MM.1S (cell line): ENCODE measurements around the gene VRK2.

Source experiments
- DNase-seq: peaks from one replicate; pipeline ENCODE4 v3.0.0-alpha.2; 2015
- H2AFZ ChIP-seq: fragments of 300-600 bp; sonication (generic); 2 replicates; pipeline ENCODE4 v1.6.0; 2016; ENCODE audit warnings: antibody characterized with exemption, low read length
- H3F3A ChIP-seq: fragments of 300-600 bp; sonication (generic); 2 replicates; pipeline ENCODE4 v1.6.1; 2016; ENCODE audit warnings: mild to moderate bottlenecking, antibody characterized with exemption, low read length, moderate library complexity, mixed read lengths; ENCODE audit not compliant: insufficient read depth
- H3K27ac ChIP-seq: fragments of 300-600 bp; sonication (generic); 2 replicates; pipeline ENCODE4 v1.5.1; 2016; ENCODE audit warnings: mild to moderate bottlenecking, low read length
- H3K27me3 ChIP-seq: fragments of 300-600 bp; sonication (generic); replicated peaks from 2 replicates; pipeline ENCODE4 v1.6.0; 2016; ENCODE audit warnings: low read length; ENCODE audit not compliant: insufficient read depth
- H3K36me3 ChIP-seq: fragments of 300-600 bp; sonication (generic); replicated peaks from 2 replicates; pipeline ENCODE4 v1.6.1; 2016; ENCODE audit warnings: mild to moderate bottlenecking, low read length, mixed read lengths; ENCODE audit not compliant: insufficient read depth
- H3K4me1 ChIP-seq: fragments of 300-600 bp; sonication (generic); 2 replicates; pipeline ENCODE4 v1.6.1; 2016; ENCODE audit warnings: low read length, mixed read lengths
- H3K4me2 ChIP-seq: fragments of 300-600 bp; sonication (generic); 2 replicates; pipeline ENCODE4 v1.6.0; 2016; ENCODE audit warnings: low read depth, low read length
- H3K4me3 ChIP-seq: fragments of 300-600 bp; sonication (generic); 2 replicates; pipeline ENCODE4 v1.5.1; 2016; ENCODE audit warnings: low read length, mixed read lengths
- H3K79me2 ChIP-seq: fragments of 300-600 bp; sonication (generic); 2 replicates; pipeline ENCODE4 v1.6.1; 2016; ENCODE audit warnings: mixed run types, low read length, mixed read lengths
- H3K9ac ChIP-seq: fragments of 300-600 bp; sonication (generic); 2 replicates; pipeline ENCODE4 v1.6.1; 2016; ENCODE audit warnings: low read length, mixed read lengths
- H3K9me2 ChIP-seq: fragments of 300-600 bp; sonication (generic); replicated peaks from 2 replicates; pipeline ENCODE4 v1.6.1; 2016; ENCODE audit warnings: mild to moderate bottlenecking, low read length, mixed read lengths; ENCODE audit not compliant: insufficient read depth
- H3K9me3 ChIP-seq: fragments of 300-600 bp; sonication (generic); replicated peaks from 2 replicates; pipeline ENCODE4 v1.6.1; 2016; ENCODE audit warnings: mild to moderate bottlenecking, low read length, mixed read lengths; ENCODE audit not compliant: insufficient read depth
- H4K20me1 ChIP-seq: fragments of 300-600 bp; sonication (generic); 2 replicates; pipeline ENCODE4 v1.6.1; 2016; ENCODE audit warnings: mild to moderate bottlenecking, low read length, moderate library complexity, mixed read lengths; ENCODE audit not compliant: insufficient read depth
- EZH2 ChIP-seq: fragments of 300-600 bp; sonication (generic); optimal IDR thresholded peaks from 2 replicates; pipeline ENCODE3; 2017; ENCODE audit warnings: low read depth, mild to moderate bottlenecking, antibody characterized with exemption, low read length, mixed read lengths
- EZH2phosphoT487 ChIP-seq: fragments of 300-600 bp; sonication (generic); IDR thresholded peaks from 2 replicates; pipeline ENCODE4 v1.6.1; 2018; ENCODE audit warnings: antibody characterized with exemption, low read length
- TF ChIP-seq, protein P1 (sequence below): fragments of 300-600 bp; sonication (generic); IDR thresholded peaks from 2 replicates; pipeline ENCODE4 v1.5.1; 2016; ENCODE audit warnings: antibody characterized with exemption, low read length, mixed read lengths

The VRK2 gene

DNA sequence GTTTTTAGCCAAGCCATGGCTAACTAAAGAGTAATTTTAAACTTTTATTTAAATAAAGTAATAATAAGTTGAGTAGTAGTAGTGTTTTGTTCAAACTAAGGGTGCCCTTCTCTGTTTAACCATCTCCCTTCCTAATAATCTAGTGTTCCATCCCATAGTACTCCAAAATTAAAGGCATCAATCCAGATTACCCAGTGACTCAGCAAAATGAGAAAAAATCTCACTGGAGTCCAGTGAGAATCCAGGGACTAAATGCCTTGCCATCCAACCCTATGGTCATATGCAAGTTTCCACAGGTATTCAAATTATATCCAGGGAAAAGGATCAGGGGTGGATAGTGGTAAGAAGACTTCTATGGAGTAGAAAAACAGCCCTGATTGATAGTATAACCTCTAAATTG is 19.6 kb upstream of the VRK2 start:
- no peak overlapping the region for H3K27ac ChIP-seq
- H3K27me3 ChIP-seq, result no peaks in the 10 kb centered on the region
- H2AFZ ChIP-seq, result no peak overlapping the region
- no peaks in the 10 kb centered on the region for H3F3A ChIP-seq
- H3K9ac ChIP-seq, result no peak overlapping the region
- no peaks in the 10 kb centered on the region for H3K9me3 ChIP-seq
- no peaks in the 10 kb centered on the region for H3K79me2 ChIP-seq
- DNase-seq, result no peak
- H3K36me3 ChIP-seq, result no peaks in the 10 kb centered on the region
- H3K4me3 ChIP-seq, result no peak overlapping the region
- H3K9me2 ChIP-seq, result no peaks in the 10 kb centered on the region
- TF ChIP-seq, protein P1, sequence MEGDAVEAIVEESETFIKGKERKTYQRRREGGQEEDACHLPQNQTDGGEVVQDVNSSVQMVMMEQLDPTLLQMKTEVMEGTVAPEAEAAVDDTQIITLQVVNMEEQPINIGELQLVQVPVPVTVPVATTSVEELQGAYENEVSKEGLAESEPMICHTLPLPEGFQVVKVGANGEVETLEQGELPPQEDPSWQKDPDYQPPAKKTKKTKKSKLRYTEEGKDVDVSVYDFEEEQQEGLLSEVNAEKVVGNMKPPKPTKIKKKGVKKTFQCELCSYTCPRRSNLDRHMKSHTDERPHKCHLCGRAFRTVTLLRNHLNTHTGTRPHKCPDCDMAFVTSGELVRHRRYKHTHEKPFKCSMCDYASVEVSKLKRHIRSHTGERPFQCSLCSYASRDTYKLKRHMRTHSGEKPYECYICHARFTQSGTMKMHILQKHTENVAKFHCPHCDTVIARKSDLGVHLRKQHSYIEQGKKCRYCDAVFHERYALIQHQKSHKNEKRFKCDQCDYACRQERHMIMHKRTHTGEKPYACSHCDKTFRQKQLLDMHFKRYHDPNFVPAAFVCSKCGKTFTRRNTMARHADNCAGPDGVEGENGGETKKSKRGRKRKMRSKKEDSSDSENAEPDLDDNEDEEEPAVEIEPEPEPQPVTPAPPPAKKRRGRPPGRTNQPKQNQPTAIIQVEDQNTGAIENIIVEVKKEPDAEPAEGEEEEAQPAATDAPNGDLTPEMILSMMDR, result no peak
- TF ChIP-seq EZH2, result no peak
- TF ChIP-seq EZH2phosphoT487, result no peak
- no peaks in the 10 kb centered on the region; the same call in 1 of the 2 replicates for H3K4me1 ChIP-seq
- no peaks in the 10 kb centered on the region for H4K20me1 ChIP-seq
- H3K4me2 ChIP-seq, result no peak overlapping the region

DNA sequence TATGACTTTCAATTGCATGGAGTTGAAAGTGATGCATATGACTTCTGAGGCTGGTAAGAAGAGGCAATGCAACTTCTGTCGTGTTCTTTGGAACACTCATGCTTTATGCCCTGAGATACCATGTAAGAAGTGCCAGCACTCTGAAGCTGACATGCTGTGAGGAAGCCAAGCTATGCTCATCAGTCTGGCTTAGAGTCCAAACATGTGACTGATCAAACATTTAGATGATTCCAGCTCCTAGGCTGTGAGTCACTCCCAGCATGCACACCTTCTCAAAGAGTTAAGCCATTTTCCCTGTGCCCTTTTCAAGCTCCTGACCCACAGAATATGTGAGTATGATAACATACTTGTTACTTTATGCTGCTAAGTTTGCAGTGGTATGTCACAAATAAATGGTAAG is 15.8 kb upstream of the VRK2 start:
- Histone ChIP-seq H3K4me2 (no peak overlapping the region), H3K79me2 (no peaks in the 10 kb centered on the region)
- TF ChIP-seq, protein P1, result no peak
- TF ChIP-seq EZH2, result no peak
- no peak for TF ChIP-seq EZH2phosphoT487

DNA sequence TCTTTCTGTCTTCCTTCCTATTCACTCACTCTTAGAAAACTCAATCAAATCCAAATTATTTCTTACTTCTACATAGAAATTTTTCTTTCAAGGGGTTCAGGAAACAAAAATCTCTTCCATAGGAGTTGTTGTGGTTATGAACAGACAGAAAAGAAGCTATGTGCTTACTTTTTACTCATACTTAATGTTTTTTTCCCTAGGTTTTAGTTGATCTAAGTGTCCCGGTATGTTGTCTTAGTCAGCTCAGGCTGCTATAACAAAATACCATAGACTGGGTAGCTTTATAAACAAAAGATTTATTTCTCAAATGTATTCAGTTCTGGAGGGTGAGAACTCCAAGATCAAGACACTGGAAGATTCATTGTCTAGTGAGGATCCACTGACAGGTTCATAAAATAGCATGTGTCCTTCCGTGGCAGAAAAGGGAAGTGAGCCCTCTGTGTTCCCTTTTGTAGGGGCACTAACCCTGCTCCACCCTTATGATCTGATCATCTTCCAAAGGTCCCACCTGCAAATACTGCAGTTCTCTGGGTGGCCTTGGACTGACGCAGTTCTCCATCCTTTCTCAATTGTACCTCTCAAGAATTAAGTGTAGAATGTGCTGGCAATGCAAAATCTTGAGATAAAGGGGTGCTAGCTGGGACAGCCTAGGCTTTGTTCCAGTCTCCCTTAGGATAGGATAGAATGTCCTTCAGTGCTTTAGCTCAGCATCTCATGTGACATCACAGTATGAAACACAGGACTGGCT is 14.4 kb upstream of the VRK2 start:
- no peaks in the 10 kb centered on the region for H3K79me2 ChIP-seq
- H3K9me2 ChIP-seq, result no peaks in the 10 kb centered on the region
- no peak for DNase-seq
- H3K9me3 ChIP-seq, result no peaks in the 10 kb centered on the region
- H3K27ac ChIP-seq, result no peak overlapping the region
- no peak overlapping the region for H2AFZ ChIP-seq
- H3K9ac ChIP-seq, result no peak overlapping the region
- H3K27me3 ChIP-seq, result no peaks in the 10 kb centered on the region
- no peaks in the 10 kb centered on the region for H3K36me3 ChIP-seq
- no peaks in the 10 kb centered on the region for H3F3A ChIP-seq
- H4K20me1 ChIP-seq, result no peaks in the 10 kb centered on the region
- H3K4me3 ChIP-seq, result no peak overlapping the region
- H3K4me1 ChIP-seq, result no peaks in the 10 kb centered on the region
- TF ChIP-seq EZH2 (no peak), EZH2phosphoT487 (no peak)
- TF ChIP-seq, protein P1, result no peak
- H3K4me2 ChIP-seq, result no peak overlapping the region

More for the DNA sequence above, 15.8 kb upstream of the VRK2 start:
- H3K27ac ChIP-seq, result no peak overlapping the region
- H3F3A ChIP-seq, result no peaks in the 10 kb centered on the region
- no peak overlapping the region for H2AFZ ChIP-seq
- no peaks in the 10 kb centered on the region for H3K9me2 ChIP-seq
- H3K36me3 ChIP-seq, result no peaks in the 10 kb centered on the region
- H3K9me3 ChIP-seq, result no peaks in the 10 kb centered on the region
- DNase-seq, result no peak
- no peaks in the 10 kb centered on the region for H3K4me1 ChIP-seq
- H3K9ac ChIP-seq, result no peak overlapping the region
- no peaks in the 10 kb centered on the region for H3K27me3 ChIP-seq
- H4K20me1 ChIP-seq, result no peaks in the 10 kb centered on the region
- H3K4me3 ChIP-seq, result no peak overlapping the region
